ENCODE measurements around the gene VDR.

Gene VDR

DNA sequence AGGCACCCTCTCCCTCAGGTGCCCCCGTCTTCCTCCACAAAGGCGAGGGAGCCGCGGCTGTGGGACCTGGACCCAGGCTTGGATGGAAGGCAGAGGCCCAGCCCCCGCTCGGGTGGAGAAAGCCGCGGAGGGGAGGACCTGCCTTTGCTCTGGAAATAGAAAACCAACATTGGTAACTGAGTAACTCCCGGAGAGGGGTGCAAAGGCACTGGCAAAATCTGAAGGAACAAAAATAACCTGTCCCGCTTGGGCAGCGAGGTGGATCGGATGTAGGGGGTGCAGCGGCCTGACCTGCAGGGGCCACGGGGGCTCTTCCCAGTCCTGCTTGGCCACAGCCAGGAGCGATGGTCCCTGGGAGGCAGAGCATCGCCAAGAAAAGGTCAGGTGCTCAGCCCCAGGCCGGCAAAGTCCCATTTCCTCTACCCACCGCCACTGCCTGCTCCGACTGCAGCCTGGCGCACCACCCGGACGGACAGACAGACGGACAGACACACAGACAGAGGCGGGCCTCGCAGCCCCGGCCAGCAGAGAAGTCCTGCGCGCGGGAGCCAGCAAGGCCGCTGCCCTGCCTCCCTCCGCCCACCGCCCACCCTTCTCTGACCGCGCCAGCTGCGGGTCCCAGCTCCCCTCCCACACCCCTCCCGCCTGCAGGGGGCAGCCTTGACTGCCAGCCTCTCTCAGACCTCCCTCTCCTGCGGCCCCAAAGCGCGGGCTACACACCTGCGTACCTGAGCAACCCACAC is 37.2 kb upstream of the VDR start:
- no peak for TF ChIP-seq TAF1 (IDR thresholded peaks at IDR 0.05; ENCODE audit: borderline replicate concordance, insufficient read depth, low read length)
- no peak for TF ChIP-seq SIN3A (IDR thresholded peaks at IDR 0.05; ENCODE audit: borderline replicate concordance, insufficient read depth, low read length)
- TF ChIP-seq REST (IDR thresholded peaks at IDR 0.05; ENCODE audit: insufficient read depth in 1 of 2, low read depth in 2 of 2, low read length in 2 of 2) = no peak
- TF ChIP-seq POLR2AphosphoS5 (IDR thresholded peaks at IDR 0.05; ENCODE audit: low read depth, low read length) = no peak
- TF ChIP-seq FOXP2 (optimal IDR thresholded peaks at IDR 0.05; ENCODE audit: borderline replicate concordance, extremely low read depth, extremely low read length, insufficient read depth) = no peak

DNA sequence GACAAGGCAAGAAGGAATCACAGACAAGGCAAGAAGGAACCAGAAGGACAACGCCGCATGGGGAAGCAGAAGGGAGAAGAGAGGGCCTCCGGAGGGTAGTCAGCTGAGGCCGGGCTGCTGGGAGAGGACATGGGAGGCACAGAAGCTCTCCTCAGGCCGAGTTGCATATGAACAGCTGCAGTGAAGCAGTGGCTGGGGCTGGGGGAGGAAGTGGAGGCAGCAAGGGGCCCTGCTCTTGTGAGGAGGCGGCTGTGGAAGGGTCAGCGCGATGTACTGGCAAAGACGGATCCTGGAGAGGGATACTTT is 36.6 kb upstream of the VDR start:
- TF ChIP-seq REST (IDR thresholded peaks at IDR 0.05; ENCODE audit: insufficient read depth in 1 of 2, low read depth in 2 of 2, low read length in 2 of 2) (no peak), TAF1 (IDR thresholded peaks at IDR 0.05; ENCODE audit: borderline replicate concordance, insufficient read depth, low read length) (no peak), POLR2AphosphoS5 (IDR thresholded peaks at IDR 0.05; ENCODE audit: low read depth, low read length) (no peak), SIN3A (IDR thresholded peaks at IDR 0.05; ENCODE audit: borderline replicate concordance, insufficient read depth, low read length) (no peak), FOXP2 (optimal IDR thresholded peaks at IDR 0.05; ENCODE audit: borderline replicate concordance, extremely low read depth, extremely low read length, insufficient read depth) (no peak)

DNA sequence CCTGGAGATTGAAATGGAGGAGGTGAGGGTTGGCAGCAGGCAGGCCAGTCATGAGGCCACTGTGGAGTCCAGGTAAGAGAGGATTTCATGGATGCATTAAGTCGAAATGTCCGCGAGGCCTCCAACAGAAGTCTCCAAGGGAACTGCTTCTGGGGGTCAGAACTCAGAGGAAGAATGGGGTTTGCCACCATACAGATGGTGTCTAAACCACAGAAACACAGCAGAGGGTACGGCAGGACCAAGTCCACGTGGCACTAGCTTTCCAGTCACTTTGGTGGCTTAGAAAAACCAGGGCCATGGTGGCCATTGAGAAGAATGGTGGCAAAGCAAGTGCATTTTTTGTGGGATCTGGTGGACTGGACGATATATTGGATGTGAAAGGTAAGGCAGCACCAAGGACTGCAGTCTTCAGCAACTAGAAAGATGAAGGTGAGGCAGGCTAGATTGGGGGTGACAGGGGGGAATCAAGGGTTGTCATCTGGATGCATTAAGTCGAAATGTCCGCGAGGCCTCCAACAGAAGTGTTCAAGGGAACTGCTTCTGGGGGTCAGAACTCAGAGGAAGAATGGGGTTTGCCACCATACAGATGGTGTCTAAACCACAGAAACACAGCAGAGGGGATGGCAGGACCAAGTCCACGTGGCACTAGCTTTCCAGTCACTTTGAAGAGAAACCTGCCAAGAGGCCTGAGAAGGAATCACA is 36.1 kb upstream of the VDR start:
- TF ChIP-seq REST (IDR thresholded peaks at IDR 0.05; ENCODE audit: insufficient read depth in 1 of 2, low read depth in 2 of 2, low read length in 2 of 2) (no peak), TAF1 (IDR thresholded peaks at IDR 0.05; ENCODE audit: borderline replicate concordance, insufficient read depth, low read length) (no peak), POLR2AphosphoS5 (IDR thresholded peaks at IDR 0.05; ENCODE audit: low read depth, low read length) (no peak), SIN3A (IDR thresholded peaks at IDR 0.05; ENCODE audit: borderline replicate concordance, insufficient read depth, low read length) (no peak), FOXP2 (optimal IDR thresholded peaks at IDR 0.05; ENCODE audit: borderline replicate concordance, extremely low read depth, extremely low read length, insufficient read depth) (no peak)

DNA sequence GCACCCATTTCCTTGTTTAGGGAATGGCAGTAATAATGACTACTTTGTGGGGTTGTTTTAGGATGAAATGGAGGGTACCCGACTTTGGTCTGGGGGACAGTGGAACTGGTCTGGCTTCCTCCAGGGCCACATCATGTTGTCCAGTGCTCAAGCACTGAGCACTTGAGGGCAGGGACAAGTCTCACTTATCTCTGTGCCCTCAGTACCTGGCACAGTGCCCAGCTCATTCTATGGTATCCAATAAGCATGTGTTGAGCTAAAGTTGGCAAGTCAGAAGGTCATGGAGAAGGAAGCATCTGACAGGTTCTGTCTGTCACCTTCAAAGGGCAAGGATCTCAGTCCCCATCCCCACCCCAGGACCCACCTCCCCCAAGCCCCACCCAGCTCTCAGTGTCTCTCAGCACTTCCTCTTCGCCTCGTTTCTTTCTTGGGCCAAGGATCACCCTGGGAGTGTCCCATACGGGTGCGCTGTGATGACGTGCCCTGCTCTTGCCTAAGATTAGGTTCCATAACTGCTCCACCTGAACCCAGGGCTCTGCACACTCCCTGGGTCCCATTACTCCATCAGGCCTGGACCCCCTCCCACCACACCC is 34.3 kb upstream of the VDR start:
- TF ChIP-seq SIN3A (IDR thresholded peaks at IDR 0.05; ENCODE audit: borderline replicate concordance, insufficient read depth, low read length) (no peak), FOXP2 (optimal IDR thresholded peaks at IDR 0.05; ENCODE audit: borderline replicate concordance, extremely low read depth, extremely low read length, insufficient read depth) (no peak), TAF1 (IDR thresholded peaks at IDR 0.05; ENCODE audit: borderline replicate concordance, insufficient read depth, low read length) (no peak), POLR2AphosphoS5 (IDR thresholded peaks at IDR 0.05; ENCODE audit: low read depth, low read length) (no peak), REST (IDR thresholded peaks at IDR 0.05; ENCODE audit: insufficient read depth in 1 of 2, low read depth in 2 of 2, low read length in 2 of 2) (no peak)
